CMK (cell line): ENCODE results near the gene NAA38.
"Not testable (repeated sequence)": the region's sequence is repeated elsewhere in the genome, so short reads cannot be mapped to it uniquely, and the experiment has no call there.

Source experiments
- DNase-seq: peaks from one replicate; pipeline ENCODE4 v3.0.0-alpha.2; 2010; ENCODE audit warnings: low read depth

The NAA38 gene

DNA sequence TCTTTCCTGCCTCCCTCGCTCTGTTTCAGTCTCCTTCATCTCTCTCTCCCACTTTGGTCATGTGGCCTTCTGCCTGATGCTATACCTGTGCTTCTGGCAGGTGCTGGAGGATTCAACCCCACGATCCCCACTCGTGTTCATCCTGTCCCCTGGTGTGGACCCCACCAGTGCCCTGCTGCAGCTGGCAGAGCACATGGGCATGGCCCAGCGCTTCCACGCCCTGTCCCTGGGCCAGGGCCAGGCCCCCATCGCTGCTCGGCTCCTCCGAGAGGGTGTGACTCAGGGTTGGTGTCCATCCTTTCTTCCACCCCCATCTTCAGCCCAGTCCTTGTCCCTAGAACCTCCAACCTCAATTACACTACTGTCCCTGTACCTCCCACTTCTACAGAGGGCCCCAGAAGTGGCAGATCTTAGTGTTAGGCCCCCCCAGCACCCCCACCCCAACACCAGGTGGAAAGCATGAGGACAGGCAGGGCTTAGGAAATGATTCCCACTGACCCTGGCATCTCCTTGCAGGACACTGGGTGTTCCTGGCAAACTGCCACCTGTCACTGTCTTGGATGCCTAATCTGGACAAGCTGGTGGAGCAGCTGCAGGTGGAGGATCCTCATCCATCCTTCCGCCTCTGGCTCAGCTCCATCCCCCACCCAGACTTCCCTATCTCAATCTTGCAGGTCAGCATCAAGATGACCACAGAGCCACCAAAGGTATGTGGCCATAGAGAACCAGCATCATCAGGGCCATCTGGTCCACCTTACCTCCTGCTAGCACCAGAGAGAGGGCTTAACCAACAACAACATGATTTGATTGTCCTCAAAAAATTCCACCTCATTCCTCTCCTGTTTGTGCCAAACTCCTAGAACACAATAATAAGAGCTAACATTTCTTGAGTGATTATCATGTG, 33.1 kb downstream of the NAA38 start:
- no peak for DNase-seq

DNA sequence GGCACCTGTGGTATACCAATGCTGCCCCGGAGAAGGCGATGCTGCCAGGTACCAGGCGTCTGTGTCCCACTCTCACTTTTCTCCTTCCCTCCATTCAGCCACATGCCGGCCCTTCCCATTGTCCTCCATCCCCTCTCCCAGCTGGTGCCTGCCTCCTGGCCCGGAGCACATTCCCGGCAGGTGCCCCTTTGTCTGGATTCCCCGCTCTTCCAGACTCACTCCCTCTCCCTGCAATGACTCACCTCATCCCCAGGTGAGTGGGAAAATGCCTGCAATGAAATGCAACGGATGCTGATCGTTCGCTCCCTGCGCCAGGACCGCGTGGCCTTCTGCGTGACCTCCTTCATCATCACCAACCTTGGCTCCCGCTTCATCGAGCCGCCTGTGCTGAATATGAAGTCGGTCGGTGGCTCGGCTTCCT, 33.8 kb downstream of the NAA38 start:
- DNase-seq: no peak

DNA sequence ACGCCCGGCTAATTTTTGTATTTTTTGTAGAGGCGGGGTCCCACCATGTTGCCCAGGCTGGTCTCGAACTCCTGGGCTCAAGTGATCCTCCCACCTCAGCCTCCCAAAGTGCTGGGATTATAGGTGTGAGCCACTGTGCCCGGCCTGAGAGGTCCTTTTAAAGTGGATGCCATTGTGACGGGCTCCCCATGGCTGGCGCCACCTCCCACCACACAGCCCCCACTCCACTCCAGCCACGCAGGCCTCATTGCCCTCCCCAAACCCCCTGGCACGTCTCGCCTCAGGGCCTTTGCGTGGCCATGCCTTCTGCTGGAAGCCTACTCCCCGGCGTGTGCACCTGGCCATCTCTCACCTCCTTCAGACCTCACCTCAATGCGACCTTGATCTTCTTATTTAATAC, 35.2 kb downstream of the NAA38 start:
- no peak for DNase-seq

DNA sequence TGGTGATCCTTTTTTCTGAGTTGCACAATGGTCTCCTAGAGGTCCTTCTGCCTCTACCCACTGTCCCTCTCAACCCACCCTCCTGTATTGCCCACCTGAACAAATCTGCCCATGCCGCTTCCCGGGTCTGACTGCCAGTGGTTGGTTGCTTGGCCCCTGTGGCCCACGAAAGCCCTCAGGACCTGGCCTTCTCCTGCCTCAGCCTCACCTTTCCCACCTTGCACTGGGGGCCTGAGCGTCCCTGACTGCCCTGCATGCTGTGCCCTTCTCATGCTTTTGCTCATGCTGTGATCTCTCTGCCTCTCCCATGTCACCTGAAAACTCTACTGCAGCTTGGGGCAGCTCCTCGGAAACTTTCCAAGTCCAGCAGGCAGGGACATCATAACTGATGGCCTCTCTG, 37.1 kb downstream of the NAA38 start:
- no peak for DNase-seq

DNA sequence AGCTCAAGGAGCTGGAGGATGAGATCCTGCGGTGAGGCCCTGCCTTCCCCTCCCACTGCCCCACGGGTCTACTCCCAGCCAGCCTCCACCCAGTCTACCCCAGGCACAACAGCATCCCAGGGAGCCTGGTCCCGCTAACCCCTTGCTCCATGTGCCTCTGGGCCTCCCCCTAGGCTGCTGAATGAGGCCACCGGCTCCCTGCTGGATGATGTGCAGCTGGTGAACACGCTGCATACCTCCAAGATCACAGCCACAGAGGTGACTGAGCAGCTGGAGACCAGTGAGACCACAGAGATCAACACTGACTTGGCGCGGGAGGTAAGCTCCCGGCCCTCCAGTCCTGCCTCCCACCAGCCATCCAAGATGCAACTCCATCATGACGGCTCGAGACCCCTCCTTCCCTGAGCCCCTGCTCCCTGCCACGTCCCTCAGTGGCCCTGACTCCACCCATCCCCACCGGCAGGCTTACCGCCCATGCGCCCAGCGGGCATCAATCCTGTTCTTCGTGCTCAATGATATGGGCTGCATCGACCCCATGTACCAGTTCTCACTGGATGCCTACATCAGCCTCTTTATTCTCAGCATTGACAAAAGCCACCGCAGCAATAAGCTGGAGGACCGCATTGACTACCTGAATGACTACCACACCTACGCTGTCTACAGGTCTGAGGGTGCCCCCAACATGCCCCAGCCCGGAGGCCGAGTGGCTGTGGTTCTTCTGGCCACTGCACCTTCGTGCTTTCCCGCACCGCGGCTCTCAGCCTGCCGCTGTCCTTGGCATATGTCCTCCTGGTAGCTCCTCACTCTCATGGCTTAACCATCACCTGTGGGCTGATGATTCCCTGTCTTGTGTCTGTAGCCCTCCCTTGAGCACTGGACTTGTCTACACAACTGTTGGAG, 38.4 kb downstream of the NAA38 start:
- no peak for DNase-seq

DNA sequence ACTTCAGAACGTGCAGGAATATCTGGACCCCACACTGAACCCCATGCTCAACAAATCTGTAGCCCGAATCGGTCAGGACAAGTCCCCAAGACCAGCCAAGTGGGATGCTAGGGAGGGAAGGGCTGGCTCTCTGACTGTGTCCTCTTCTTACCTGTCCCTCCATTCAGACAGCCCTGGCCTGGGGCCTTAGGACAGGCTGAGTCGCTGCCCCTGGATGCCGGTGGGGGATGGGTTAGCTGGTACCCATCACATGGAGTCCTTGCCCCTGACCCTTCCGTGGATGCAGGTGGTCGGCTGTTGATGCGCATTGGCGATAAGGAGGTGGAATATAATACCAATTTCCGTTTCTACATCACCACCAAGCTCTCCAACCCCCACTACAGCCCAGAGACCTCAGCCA, 39.3 kb downstream of the NAA38 start:
- no peak for DNase-seq

DNA sequence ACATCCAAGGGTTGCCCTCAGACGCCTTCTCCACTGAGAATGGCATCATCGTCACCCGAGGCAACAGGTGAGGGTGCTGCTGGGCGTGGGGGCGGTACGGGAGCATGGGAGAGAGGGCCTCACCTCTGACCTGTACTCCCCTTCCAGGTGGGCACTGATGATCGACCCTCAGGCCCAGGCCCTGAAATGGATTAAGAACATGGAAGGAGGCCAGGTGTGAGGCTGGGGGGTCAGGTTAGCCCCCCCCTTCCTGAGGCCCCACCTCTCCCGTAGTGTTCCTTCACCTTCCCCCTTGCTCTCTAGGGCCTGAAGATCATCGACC, 39.8 kb downstream of the NAA38 start:
- no peak for DNase-seq

DNA sequence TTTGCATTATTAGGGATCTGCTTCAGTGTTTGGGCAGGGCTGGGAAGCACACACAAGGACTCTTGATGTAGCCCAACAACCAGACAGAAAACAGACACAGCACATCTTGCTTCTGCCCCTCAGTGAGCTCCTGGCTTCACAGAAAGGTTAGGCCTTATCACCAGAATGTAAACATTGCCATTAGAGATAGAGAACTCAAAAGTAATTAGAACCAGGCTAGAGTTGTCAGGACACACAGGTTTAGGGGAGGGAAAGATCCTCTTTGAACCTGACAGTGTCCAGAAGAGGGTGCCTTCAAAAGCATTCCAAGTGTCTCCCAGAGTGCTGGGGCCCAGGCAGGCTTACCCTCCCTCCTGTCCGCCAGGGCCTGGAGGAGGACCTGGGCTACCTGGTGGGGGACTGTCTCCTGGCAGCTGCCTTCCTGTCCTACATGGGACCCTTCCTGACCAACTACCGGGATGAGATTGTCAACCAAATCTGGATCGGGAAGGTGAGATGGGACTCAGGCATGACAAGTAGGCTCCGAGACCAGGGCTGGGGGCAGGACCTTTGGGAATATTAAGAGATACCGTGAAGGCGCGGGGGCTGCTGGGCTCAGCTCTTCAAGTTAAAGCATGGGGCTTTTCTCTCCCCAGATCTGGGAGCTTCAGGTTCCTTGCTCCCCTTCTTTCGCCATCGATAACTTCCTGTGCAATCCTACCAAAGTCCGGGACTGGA, 40.3 kb downstream of the NAA38 start:
- no peak for DNase-seq

DNA sequence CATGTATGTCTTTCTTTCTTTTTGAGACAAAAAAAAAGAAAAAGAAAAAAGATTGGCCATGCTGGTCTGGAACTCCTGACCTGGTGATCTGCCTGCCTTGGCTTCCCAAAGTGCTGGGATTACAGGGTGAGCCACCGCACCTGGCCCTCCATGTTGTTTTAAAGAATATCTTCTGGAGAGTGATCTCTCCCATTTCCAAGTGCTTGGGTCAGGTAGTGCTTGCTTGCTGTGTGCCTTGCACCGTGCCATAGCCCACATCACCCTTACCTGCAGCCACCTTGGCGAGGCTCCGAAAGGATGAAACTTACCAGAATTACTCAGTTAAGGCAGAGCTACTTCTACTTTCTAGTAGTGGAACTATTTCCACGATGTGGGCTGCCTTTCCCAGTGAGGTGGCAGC, 42.4 kb downstream of the NAA38 start:
- no peak for DNase-seq

DNA sequence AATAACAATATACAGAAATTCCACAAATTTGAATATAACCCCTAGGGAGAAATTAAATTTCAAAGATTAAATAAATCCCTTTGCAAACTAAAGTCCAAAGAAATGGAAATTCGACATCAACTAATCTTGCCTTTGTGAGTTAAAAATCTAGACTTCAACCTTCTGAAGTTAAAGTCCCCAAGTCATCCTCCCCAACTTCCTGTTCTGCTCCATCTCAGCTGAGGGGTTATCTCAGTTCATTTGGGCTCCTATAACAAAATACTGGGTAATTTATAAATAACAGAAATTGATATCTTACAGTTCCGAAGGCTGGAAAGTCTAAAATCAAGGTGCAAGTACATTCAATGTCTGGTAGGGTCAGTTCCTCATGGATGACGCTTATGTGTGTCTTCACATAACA, 46.1 kb downstream of the NAA38 start:
- no peak for DNase-seq

DNA sequence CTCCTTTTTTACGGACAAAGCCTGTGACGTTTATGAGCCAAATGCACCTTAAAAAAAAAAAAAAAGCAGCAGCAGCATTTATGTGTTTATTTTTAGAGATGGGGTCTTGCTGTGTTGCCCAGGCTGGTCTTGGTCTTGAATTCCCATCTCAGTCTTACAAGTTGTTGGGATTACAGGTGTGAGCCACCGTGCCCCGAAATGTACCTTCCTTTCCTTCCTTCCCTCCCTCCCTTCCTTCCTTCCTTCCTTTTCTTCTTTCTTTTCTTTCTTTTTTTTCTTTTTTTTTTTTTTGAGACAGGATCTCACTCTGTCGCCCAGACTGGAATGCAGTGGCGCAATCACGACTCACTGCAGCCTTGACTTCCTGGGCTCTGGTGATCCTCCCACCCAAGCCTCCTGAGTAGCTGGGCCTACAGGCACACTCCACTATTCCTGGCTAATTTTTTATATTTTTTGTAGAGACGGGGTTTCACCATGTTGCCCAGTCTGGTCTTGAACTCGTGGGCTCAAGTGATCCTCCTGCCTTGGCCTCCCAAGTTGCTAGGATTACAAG, 47.5 kb downstream of the NAA38 start:
- not testable (repeated sequence) for DNase-seq

DNA sequence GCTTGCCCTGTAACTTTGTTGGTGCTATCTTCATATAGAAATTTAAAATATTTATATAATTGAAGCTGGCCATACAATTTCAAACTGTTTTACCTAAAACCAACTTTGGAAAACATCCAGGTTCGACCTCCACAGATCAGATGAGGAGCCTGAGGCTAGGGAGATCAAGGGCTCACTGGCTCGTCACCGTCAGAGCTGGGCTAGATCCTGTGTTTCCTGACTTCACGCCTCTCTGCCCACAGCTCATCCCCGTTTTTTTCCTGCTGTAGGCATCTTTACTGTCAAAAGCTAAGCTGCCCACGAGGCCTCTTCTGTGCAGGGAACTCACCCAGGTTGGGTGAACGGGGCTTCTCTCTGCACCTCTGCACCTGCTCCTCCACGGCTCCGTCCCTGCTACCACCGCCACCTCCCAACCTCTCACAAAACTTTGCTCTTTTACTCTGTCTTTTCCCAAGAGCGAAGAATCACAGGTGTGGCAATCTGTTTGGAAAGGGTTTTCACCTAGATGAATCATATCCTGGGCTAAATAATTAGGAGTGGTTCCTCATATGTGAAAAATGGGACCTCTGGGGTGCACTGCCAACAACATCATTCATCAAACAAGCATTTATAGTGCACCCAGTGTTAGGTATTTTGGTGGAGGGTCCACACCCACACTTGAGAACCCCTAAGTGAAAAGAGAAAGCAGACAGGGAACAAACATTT, 48.1 kb downstream of the NAA38 start:
- no peak for DNase-seq

DNA sequence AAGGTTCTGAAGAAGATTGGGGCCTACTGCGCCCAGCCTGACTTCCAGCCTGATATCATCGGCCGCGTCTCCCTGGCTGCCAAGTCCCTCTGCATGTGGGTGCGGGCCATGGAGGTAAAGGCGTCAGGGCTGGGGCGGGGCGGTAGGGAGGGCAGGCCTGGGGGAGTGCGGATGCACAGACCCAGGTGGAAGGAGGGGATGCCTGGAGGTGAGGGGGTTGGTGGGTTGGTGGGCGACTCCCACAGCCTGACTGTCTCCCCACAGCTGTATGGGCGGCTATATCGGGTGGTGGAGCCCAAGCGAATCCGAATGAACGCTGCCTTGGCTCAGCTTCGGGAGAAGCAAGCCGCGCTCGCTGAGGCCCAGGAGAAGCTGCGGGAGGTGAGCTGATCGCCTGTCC, 50.2 kb downstream of the NAA38 start:
- DNase-seq: no peak
